GM12878 (cell line): ENCODE measurements around the gene YY1. TPM values are rescaled to one million over a fixed set of nuclear protein-coding genes. Genes with fewer than 3 reads are reported as not detected.

Experiments
- BCL11A ChIP-seq: IDR thresholded peaks from 2 replicates; pipeline ENCODE4 v1.6.1; 2011; ENCODE audit warnings: low read depth, low read length
- CBFB ChIP-seq: IDR thresholded peaks from 2 replicates; pipeline ENCODE4 v1.6.1; 2016; ENCODE audit warnings: antibody characterized with exemption, low read depth
- EP300 ChIP-seq, 2 experiments: fragments of 150-350 bp in 1 of 2; IDR thresholded peaks; 2 replicates each; pipeline ENCODE4 v1.6.1; 2011 to 2012; ENCODE audit warnings: low read depth in 2 of 2, low read length in 2 of 2, borderline replicate concordance in 1 of 2, improper control_type of control experiment in 1 of 2, inconsistent platforms in 1 of 2; ENCODE audit not compliant: control insufficient read depth in 1 of 2
- FOXM1 ChIP-seq: IDR thresholded peaks from 2 replicates; pipeline ENCODE4 v1.6.1; 2012; ENCODE audit warnings: low read depth, mild to moderate bottlenecking, inconsistent platforms, low read length, moderate library complexity
- GABPA ChIP-seq: IDR thresholded peaks from 2 replicates; pipeline ENCODE4 v1.6.1; 2014; ENCODE audit warnings: antibody characterized with exemption, low read depth, mild to moderate bottlenecking, inconsistent platforms
- GATAD2B ChIP-seq: fragments of 450-650 bp; conservative IDR thresholded peaks from 2 replicates; pipeline ENCODE4 v1.6.1; 2017; ENCODE audit warnings: low read depth, mild to moderate bottlenecking, moderate library complexity
- IKZF2 ChIP-seq, 2 experiments: fragments of 450-650 bp; IDR thresholded peaks; 2 replicates each; pipeline ENCODE4 v1.6.1; 2017; ENCODE audit warnings: mild to moderate bottlenecking in 2 of 2, moderate library complexity in 2 of 2
- JUND ChIP-seq: IDR thresholded peaks from 2 replicates; pipeline ENCODE4 v1.6.1; 2012; ENCODE audit warnings: low read depth, mild to moderate bottlenecking, low read length, improper control_type of control experiment, moderate library complexity
- LARP7 ChIP-seq: fragments of 450-650 bp; IDR thresholded peaks from 2 replicates; pipeline ENCODE4 v1.6.1; 2017; ENCODE audit warnings: mild to moderate bottlenecking
- NFYB ChIP-seq: IDR thresholded peaks from 2 replicates; pipeline ENCODE4 v1.6.1; 2011; ENCODE audit warnings: low read depth, mild to moderate bottlenecking, low read length, improper control_type of control experiment, moderate library complexity; ENCODE audit not compliant: insufficient read depth
- NR2C2 ChIP-seq: IDR thresholded peaks from 2 replicates; pipeline ENCODE4 v1.6.1; 2011; ENCODE audit warnings: borderline replicate concordance, low read depth; ENCODE audit not compliant: control insufficient read depth, insufficient read length
- NRF1 ChIP-seq: conservative IDR thresholded peaks from 2 replicates; pipeline ENCODE4 v1.6.1; 2011; ENCODE audit warnings: mild to moderate bottlenecking, low read depth, low read length, improper control_type of control experiment
- PML ChIP-seq: IDR thresholded peaks from 2 replicates; pipeline ENCODE4 v1.6.1; 2012; ENCODE audit warnings: low read length, inconsistent platforms
- RAD51 ChIP-seq: fragments of 450-650 bp; IDR thresholded peaks from 2 replicates; pipeline ENCODE4 v1.6.1; 2016; ENCODE audit warnings: moderate library complexity, mild to moderate bottlenecking, inconsistent platforms
- RCOR1 ChIP-seq: conservative IDR thresholded peaks from 2 replicates; pipeline ENCODE4 v1.6.1; 2012; ENCODE audit warnings: low read depth, low read length, improper control_type of control experiment
- SIN3A ChIP-seq: IDR thresholded peaks from 2 replicates; pipeline ENCODE4 v1.6.1; 2012; ENCODE audit warnings: low read depth, low read length, improper control_type of control experiment
- SMARCA5 ChIP-seq: fragments of 450-650 bp; IDR thresholded peaks from 2 replicates; pipeline ENCODE4 v1.6.1; 2017; ENCODE audit warnings: mild to moderate bottlenecking
- ZBED1 ChIP-seq: IDR thresholded peaks from 2 replicates; pipeline ENCODE4 v1.6.1; 2016; ENCODE audit warnings: borderline replicate concordance
- ZNF274 ChIP-seq: IDR thresholded peaks from one replicate; pipeline ENCODE4 v1.8.0; 2011; ENCODE audit not compliant: insufficient read length, insufficient read depth
- ZZZ3 ChIP-seq: IDR thresholded peaks from 2 replicates; pipeline ENCODE4 v1.6.1; 2011; ENCODE audit warnings: low read depth; ENCODE audit not compliant: control insufficient read depth, insufficient read length
- polyA plus RNA-seq, 11 experiments: library from polyadenylated mRNA; depleted of rRNA in 4 of 11; unstranded in 6 of 11; stranded (reverse) in 5 of 11; fragments of >200 nt; fragmentation: Nextera tagmentation in 4 of 11; fragmentation: Illumina TruSeq in 1 of 11; extraction: Ambion mirVana in 4 of 11; extraction: Trizol in 1 of 11; gene quantifications; 1 replicate in 1 of 11; 2 replicates in 10 of 11; pipeline versions ENCODE4 v1.2.1 to v1.2.3, GENCODE V29; 2011 to 2016; ENCODE audit warnings: inconsistent platforms in 2 of 11, missing spikeins in 2 of 11, low read depth in 1 of 11
- total RNA-seq, 4 experiments: library from RNA; depleted of rRNA in 3 of 4; stranded (reverse); fragments of >200 nt in 3 of 4; fragmentation: Illumina TruSeq in 1 of 4; extraction: Trizol in 1 of 4; gene quantifications; 2 replicates each; pipeline versions ENCODE4 v1.2.1 to v1.2.3, GENCODE V29; 2013 to 2021
- TF ChIP-seq, protein P1 (sequence below), 3 experiments: IDR thresholded peaks in 2 of 3; conservative IDR thresholded peaks in 1 of 3; 2 replicates each; pipeline ENCODE4 v1.5.1; 2011; ENCODE audit warnings: low read depth in 3 of 3, low read length in 3 of 3, mild to moderate bottlenecking in 3 of 3, control low read depth in 2 of 3, moderate library complexity in 2 of 3, inconsistent platforms in 1 of 3, mixed read lengths in 1 of 3; ENCODE audit not compliant: control insufficient read depth in 2 of 3, insufficient read depth in 1 of 3; ENCODE audit errors: extremely low read depth in 1 of 3
- TF ChIP-seq, protein P2 (sequence below): fragments of 450-650 bp; conservative IDR thresholded peaks from 2 replicates; pipeline ENCODE4 v1.6.1; 2017; ENCODE audit warnings: mild to moderate bottlenecking, moderate library complexity
- TF ChIP-seq, protein P3 (sequence below): fragments of 450-650 bp; IDR thresholded peaks from 2 replicates; pipeline ENCODE4 v1.6.1; 2017; ENCODE audit warnings: borderline replicate concordance
- TF ChIP-seq, protein P4 (sequence below): fragments of 450-650 bp; IDR thresholded peaks from 2 replicates; pipeline ENCODE4 v1.6.1; 2016; ENCODE audit warnings: mild to moderate bottlenecking

The YY1 gene
- total and polyA plus RNA-seq, 10 of the 15 experiments (the other 5 are each of a cell fraction or from before 2014, with no cell fraction given) = 23.7 to 74.0 (median 39.9) TPM

DNA sequence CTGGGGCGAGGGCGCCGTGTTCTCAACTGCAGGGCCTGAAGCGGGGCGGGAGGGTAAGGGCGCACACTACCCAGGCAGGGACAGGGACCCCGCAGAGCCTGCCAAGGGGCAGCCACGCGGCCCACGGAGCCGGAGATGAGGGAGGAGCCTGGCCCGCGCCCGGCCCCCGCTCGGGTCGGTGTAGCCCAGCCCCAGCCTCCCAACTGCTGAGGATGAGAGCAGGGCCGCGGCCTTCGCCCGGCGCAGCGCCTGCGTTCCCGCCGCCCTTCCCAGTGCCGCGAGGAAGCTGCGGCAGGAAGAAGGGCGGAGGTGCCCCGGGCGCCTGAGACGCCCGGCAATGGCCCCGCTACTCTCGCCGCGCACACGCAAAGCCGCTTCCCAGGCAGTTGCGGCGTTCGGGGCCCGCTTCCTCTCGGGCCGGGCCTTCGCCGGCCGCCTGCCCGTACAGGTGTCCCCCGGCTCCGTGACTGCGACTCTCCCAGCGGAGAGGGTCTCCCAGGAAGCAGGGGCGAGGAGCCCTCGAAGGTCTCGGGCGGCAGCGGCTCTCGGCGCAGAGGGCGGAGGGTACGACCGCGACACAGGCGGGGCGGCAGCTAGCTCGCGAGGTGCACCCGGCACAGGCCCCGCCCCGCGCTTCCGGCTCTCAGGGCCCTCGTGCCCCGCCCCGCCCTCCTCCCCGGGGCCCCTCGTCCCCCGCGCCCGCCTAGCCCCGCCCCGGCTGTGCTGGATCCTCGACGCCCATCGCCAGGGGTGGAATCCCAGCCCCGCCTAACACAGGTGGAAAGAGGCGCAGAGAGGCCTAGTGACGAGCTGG, 24.8 kb upstream of the YY1 start (continued):
- TF ChIP-seq EP300 (IDR thresholded peaks at IDR 0.05; ENCODE audit: borderline replicate concordance in 1 of 2, control insufficient read depth in 1 of 2, low read depth in 2 of 2, low read length in 2 of 2) (no peak), RAD51 (no peak), GABPA (no peak), IKZF2 (IDR thresholded peaks at IDR 0.05) (peak in 1 of 2 experiments; percentile 17; a peak in 2 of 4 replicates), SMARCA5 (no peak), GATAD2B (peak; percentile 93), NRF1 (no peak), JUND (no peak), ZNF274 (no peak), LARP7 (peak; percentile 83), PML (0 out of 2 replicates have a peak, but pooled peaks have one; percentile 74), ZBED1 (0 out of 2 replicates have a peak, but pooled peaks have one; percentile 32), NFYB (no peak), BCL11A (no peak), SIN3A (no peak), FOXM1 (no peak), CBFB (no peak), NR2C2 (no peak), RCOR1 (no peak), ZZZ3 (no peak)
- TF ChIP-seq, protein P1, sequence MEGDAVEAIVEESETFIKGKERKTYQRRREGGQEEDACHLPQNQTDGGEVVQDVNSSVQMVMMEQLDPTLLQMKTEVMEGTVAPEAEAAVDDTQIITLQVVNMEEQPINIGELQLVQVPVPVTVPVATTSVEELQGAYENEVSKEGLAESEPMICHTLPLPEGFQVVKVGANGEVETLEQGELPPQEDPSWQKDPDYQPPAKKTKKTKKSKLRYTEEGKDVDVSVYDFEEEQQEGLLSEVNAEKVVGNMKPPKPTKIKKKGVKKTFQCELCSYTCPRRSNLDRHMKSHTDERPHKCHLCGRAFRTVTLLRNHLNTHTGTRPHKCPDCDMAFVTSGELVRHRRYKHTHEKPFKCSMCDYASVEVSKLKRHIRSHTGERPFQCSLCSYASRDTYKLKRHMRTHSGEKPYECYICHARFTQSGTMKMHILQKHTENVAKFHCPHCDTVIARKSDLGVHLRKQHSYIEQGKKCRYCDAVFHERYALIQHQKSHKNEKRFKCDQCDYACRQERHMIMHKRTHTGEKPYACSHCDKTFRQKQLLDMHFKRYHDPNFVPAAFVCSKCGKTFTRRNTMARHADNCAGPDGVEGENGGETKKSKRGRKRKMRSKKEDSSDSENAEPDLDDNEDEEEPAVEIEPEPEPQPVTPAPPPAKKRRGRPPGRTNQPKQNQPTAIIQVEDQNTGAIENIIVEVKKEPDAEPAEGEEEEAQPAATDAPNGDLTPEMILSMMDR (IDR thresholded peaks at IDR 0.05 in 2 of 3, conservative IDR thresholded peaks at IDR 0.05 in 1 of 3; ENCODE audit: control insufficient read depth in 2 of 3, extremely low read depth in 1 of 3, insufficient read depth in 1 of 3, low read depth in 3 of 3, low read length in 3 of 3) = no peak
- TF ChIP-seq, protein P2, sequence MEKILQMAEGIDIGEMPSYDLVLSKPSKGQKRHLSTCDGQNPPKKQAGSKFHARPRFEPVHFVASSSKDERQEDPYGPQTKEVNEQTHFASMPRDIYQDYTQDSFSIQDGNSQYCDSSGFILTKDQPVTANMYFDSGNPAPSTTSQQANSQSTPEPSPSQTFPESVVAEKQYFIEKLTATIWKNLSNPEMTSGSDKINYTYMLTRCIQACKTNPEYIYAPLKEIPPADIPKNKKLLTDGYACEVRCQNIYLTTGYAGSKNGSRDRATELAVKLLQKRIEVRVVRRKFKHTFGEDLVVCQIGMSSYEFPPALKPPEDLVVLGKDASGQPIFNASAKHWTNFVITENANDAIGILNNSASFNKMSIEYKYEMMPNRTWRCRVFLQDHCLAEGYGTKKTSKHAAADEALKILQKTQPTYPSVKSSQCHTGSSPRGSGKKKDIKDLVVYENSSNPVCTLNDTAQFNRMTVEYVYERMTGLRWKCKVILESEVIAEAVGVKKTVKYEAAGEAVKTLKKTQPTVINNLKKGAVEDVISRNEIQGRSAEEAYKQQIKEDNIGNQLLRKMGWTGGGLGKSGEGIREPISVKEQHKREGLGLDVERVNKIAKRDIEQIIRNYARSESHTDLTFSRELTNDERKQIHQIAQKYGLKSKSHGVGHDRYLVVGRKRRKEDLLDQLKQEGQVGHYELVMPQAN = peak; percentile 81
- TF ChIP-seq, protein P3, sequence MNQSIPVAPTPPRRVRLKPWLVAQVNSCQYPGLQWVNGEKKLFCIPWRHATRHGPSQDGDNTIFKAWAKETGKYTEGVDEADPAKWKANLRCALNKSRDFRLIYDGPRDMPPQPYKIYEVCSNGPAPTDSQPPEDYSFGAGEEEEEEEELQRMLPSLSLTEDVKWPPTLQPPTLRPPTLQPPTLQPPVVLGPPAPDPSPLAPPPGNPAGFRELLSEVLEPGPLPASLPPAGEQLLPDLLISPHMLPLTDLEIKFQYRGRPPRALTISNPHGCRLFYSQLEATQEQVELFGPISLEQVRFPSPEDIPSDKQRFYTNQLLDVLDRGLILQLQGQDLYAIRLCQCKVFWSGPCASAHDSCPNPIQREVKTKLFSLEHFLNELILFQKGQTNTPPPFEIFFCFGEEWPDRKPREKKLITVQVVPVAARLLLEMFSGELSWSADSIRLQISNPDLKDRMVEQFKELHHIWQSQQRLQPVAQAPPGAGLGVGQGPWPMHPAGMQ = no peak
- TF ChIP-seq, protein P4, sequence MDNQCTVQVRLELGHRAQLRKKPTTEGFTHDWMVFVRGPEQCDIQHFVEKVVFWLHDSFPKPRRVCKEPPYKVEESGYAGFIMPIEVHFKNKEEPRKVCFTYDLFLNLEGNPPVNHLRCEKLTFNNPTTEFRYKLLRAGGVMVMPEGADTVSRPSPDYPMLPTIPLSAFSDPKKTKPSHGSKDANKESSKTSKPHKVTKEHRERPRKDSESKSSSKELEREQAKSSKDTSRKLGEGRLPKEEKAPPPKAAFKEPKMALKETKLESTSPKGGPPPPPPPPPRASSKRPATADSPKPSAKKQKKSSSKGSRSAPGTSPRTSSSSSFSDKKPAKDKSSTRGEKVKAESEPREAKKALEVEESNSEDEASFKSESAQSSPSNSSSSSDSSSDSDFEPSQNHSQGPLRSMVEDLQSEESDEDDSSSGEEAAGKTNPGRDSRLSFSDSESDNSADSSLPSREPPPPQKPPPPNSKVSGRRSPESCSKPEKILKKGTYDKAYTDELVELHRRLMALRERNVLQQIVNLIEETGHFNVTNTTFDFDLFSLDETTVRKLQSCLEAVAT = no peak
